ENCODE data around the gene SKI.

GRCh38 chr1:2303016-2303775 lies 75.1 kb downstream of the SKI start:
- TF ChIP-seq EZH2 (IDR thresholded peaks at IDR 0.05; ENCODE audit: low read length, unreplicated experiment): no peak
- TF ChIP-seq, protein P1, sequence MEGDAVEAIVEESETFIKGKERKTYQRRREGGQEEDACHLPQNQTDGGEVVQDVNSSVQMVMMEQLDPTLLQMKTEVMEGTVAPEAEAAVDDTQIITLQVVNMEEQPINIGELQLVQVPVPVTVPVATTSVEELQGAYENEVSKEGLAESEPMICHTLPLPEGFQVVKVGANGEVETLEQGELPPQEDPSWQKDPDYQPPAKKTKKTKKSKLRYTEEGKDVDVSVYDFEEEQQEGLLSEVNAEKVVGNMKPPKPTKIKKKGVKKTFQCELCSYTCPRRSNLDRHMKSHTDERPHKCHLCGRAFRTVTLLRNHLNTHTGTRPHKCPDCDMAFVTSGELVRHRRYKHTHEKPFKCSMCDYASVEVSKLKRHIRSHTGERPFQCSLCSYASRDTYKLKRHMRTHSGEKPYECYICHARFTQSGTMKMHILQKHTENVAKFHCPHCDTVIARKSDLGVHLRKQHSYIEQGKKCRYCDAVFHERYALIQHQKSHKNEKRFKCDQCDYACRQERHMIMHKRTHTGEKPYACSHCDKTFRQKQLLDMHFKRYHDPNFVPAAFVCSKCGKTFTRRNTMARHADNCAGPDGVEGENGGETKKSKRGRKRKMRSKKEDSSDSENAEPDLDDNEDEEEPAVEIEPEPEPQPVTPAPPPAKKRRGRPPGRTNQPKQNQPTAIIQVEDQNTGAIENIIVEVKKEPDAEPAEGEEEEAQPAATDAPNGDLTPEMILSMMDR (conservative IDR thresholded peaks at IDR 0.05; ENCODE audit: low read depth, low read length): no peak
